SK-N-SH (cell line): ENCODE data around the gene CCDC24. TPM values are rescaled to one million over a fixed set of nuclear protein-coding genes. Genes with fewer than 3 reads are reported as not detected.

Experiments used
- CTCF ChIA-PET: fragments of 300-600, 350-600 bp; formaldehyde crosslinking; extraction: SDS; loops from one replicate; lab custom pipeline; 2021; lab: Yijun Ruan, JAX
- POLR2A ChIA-PET: fragments of 350-600 bp; sonication (Branson Sonifier 250); formaldehyde crosslinking; extraction: SDS; loops from one replicate; lab custom pipeline; 2020; ENCODE audit warnings: antibody characterized with exemption, inconsistent platforms; lab: Yijun Ruan, JAX
- DNase-seq: peaks from one replicate; pipeline ENCODE4 v3.0.0; 2012
- H2AFZ ChIP-seq: fragments of 200-600 bp; sonication (generic); 2 replicates; pipeline ENCODE4 v1.8.1; 2016; ENCODE audit warnings: antibody characterized with exemption, mild to moderate bottlenecking, low read depth
- H3F3A ChIP-seq: fragments of 200-600 bp; sonication (generic); replicated peaks from 2 replicates; pipeline ENCODE3; 2016; ENCODE audit warnings: antibody characterized with exemption, mild to moderate bottlenecking; ENCODE audit not compliant: insufficient read depth
- H3K27ac ChIP-seq, 2 experiments: fragments of 200-500 bp in 1 of 2; fragments of 200-600 bp in 1 of 2; sonication (Bioruptor generic) in 1 of 2; sonication (generic), shearing (Covaris generic) in 1 of 2; 2 replicates each; pipeline versions ENCODE4 v1.5.1 to v1.6.1; 2014 to 2016; ENCODE audit warnings: low read depth in 2 of 2, inconsistent platforms in 1 of 2, low read length in 1 of 2, mild to moderate bottlenecking in 1 of 2, mixed read lengths in 1 of 2
- H3K27me3 ChIP-seq: fragments of 200-600 bp; sonication (generic), shearing (Covaris generic); 2 replicates; pipeline ENCODE4 v1.6.1; 2016; ENCODE audit warnings: mixed run types; ENCODE audit not compliant: insufficient read depth
- H3K36me3 ChIP-seq, 2 experiments: fragments of 200-500 bp in 1 of 2; fragments of 200-600 bp in 1 of 2; sonication (Bioruptor generic) in 1 of 2; sonication (generic) in 1 of 2; replicated peaks in 1 of 2; 2 replicates each; pipeline versions ENCODE3 to v1.5.1; 2014 to 2016; ENCODE audit warnings: low read length in 1 of 2, mild to moderate bottlenecking in 1 of 2; ENCODE audit not compliant: insufficient read depth in 2 of 2, control insufficient read depth in 1 of 2
- H3K4me1 ChIP-seq, 2 experiments: fragments of 200-500 bp in 1 of 2; fragments of 200-600 bp in 1 of 2; sonication (Bioruptor generic) in 1 of 2; sonication (generic), shearing (Covaris generic) in 1 of 2; 2 replicates each; pipeline versions ENCODE4 v1.5.1 to v1.6.1; 2014 to 2016; ENCODE audit warnings: low read depth in 1 of 2, low read length in 1 of 2, mixed run types in 1 of 2; ENCODE audit not compliant: insufficient read depth in 2 of 2, control insufficient read depth in 1 of 2
- H3K4me2 ChIP-seq: fragments of 200-600 bp; sonication (generic), shearing (Covaris generic); 2 replicates; pipeline ENCODE4 v1.6.1; 2017; ENCODE audit warnings: mixed run types
- H3K4me3 ChIP-seq, 2 experiments: fragments of 200-500 bp in 1 of 2; fragments of 200-600 bp in 1 of 2; sonication (Bioruptor generic) in 1 of 2; sonication (generic), shearing (Covaris generic) in 1 of 2; 2 replicates each; pipeline versions ENCODE4 v1.5.1 to v1.8.1; 2014 to 2016; ENCODE audit warnings: low read depth in 2 of 2, inconsistent platforms in 1 of 2, low read length in 1 of 2, mild to moderate bottlenecking in 1 of 2, mixed read lengths in 1 of 2, moderate library complexity in 1 of 2
- H3K79me2 ChIP-seq: fragments of 200-600 bp; sonication (generic); 2 replicates; pipeline ENCODE4 v1.8.1; 2017; ENCODE audit warnings: mild to moderate bottlenecking; ENCODE audit not compliant: insufficient read depth
- H3K9ac ChIP-seq: fragments of 200-600 bp; sonication (generic); 2 replicates; pipeline ENCODE4 v1.6.1; 2017; ENCODE audit warnings: mixed run types
- H3K9me2 ChIP-seq: fragments of 200-600 bp; sonication (generic); 2 replicates; pipeline ENCODE4 v1.6.1; 2017; ENCODE audit warnings: mixed run types
- H3K9me3 ChIP-seq: fragments of 200-600 bp; sonication (generic); 2 replicates; pipeline ENCODE4 v1.6.1; 2017; ENCODE audit warnings: mixed run types, mild to moderate bottlenecking, moderate library complexity
- H4K20me1 ChIP-seq: fragments of 200-600 bp; sonication (generic); 2 replicates; pipeline ENCODE4 v1.6.1; 2017; ENCODE audit warnings: mild to moderate bottlenecking, mixed run types; ENCODE audit not compliant: insufficient read depth
- CHD2 ChIP-seq: fragments of 150-350 bp; IDR thresholded peaks from 2 replicates; pipeline ENCODE4 v1.6.1; 2018; ENCODE audit warnings: low read length; ENCODE audit not compliant: partially characterized antibody
- EZH2phosphoT487 ChIP-seq: fragments of 200-600 bp; sonication (generic); IDR thresholded peaks from 2 replicates; pipeline ENCODE4 v1.6.1; 2017; ENCODE audit warnings: low read depth, mixed run types, mild to moderate bottlenecking, antibody characterized with exemption, moderate library complexity, borderline replicate concordance
- FOXJ3 ChIP-seq: sonication (generic); formaldehyde crosslinking; IDR thresholded peaks from 2 replicates; pipeline ENCODE4 v1.5.1; 2020; ENCODE audit warnings: mild to moderate bottlenecking, missing genetic modification reagents
- GABPA ChIP-seq: IDR thresholded peaks from 2 replicates; pipeline ENCODE4 v1.4.0; 2012; ENCODE audit warnings: low read depth, mild to moderate bottlenecking
- GATA2 ChIP-seq: sonication (generic); formaldehyde crosslinking; IDR thresholded peaks from 2 replicates; pipeline ENCODE4 v1.5.0; 2020; ENCODE audit warnings: mild to moderate bottlenecking, missing genetic modification reagents
- JUND ChIP-seq: IDR thresholded peaks from 2 replicates; pipeline ENCODE4 v1.4.0; 2012
- NFIC ChIP-seq: IDR thresholded peaks from 2 replicates; pipeline ENCODE4 v1.4.0; 2012; ENCODE audit warnings: borderline replicate concordance
- RAD21 ChIP-seq: IDR thresholded peaks from 2 replicates; pipeline ENCODE4 v1.6.1; 2012; ENCODE audit warnings: mild to moderate bottlenecking, low read length
- RCOR1 ChIP-seq: fragments of 150-350 bp; IDR thresholded peaks from 2 replicates; pipeline ENCODE4 v1.6.1; 2017; ENCODE audit warnings: antibody characterized with exemption, low read length
- REST ChIP-seq: IDR thresholded peaks from 2 replicates; pipeline ENCODE4 v1.6.1; 2012; ENCODE audit warnings: mild to moderate bottlenecking, low read depth, low read length, moderate library complexity
- RXRA ChIP-seq: IDR thresholded peaks from 2 replicates; pipeline ENCODE4 v1.4.0; 2012; ENCODE audit warnings: low read depth, mild to moderate bottlenecking, borderline replicate concordance
- SIN3A ChIP-seq: IDR thresholded peaks from 2 replicates; pipeline ENCODE4 v1.6.1; 2012; ENCODE audit warnings: low read depth, mild to moderate bottlenecking, low read length, moderate library complexity, borderline replicate concordance
- SMC3 ChIP-seq: IDR thresholded peaks from 2 replicates; pipeline ENCODE4 v1.6.1; 2012; ENCODE audit warnings: low read depth, low read length, improper control_type of control experiment
- TAF1 ChIP-seq: IDR thresholded peaks from 2 replicates; pipeline ENCODE4 v1.6.1; 2012; ENCODE audit warnings: low read depth, mild to moderate bottlenecking, low read length, moderate library complexity, borderline replicate concordance
- TCF12 ChIP-seq: IDR thresholded peaks from 2 replicates; pipeline ENCODE4 v1.4.0; 2012
- USF2 ChIP-seq: fragments of 150-350 bp; IDR thresholded peaks from 2 replicates; pipeline ENCODE4 v1.6.1; 2017; ENCODE audit warnings: antibody characterized with exemption, low read length, low read depth, borderline replicate concordance
- YY1 ChIP-seq: IDR thresholded peaks from 2 replicates; pipeline ENCODE4 v1.4.0; 2012; ENCODE audit warnings: low read depth, mild to moderate bottlenecking
- ZBTB33 ChIP-seq: IDR thresholded peaks from 2 replicates; pipeline ENCODE4 v1.4.0; 2012; ENCODE audit warnings: low read depth, borderline replicate concordance
- WGBS: methylation state at CpG from one replicate; pipeline ENCODE4 v1.1.6; 2017; ENCODE audit warnings: low lambda C conversion rate; 5-methylcytosine and 5-hydroxymethylcytosine counted together
- polyA plus RNA-seq, 3 experiments: library from polyadenylated mRNA; depleted of rRNA; stranded (reverse); fragments of >200 nt; gene quantifications; 2 replicates each; pipeline ENCODE4 v1.2.3, GENCODE V29; 2012

The CCDC24 gene
- polyA plus RNA-seq, 1 of the 3 experiments (the other 2 are of a cell fraction) = 7.5 TPM

GRCh38 chr1:43984855-43985254 is 6.5 kb upstream of the CCDC24 start:
- H3K4me2 ChIP-seq = no peak overlapping the region
- WGBS = 80% methylated on average over 1 of the region's 16 CpGs
- H3K9ac ChIP-seq = no peak overlapping the region
- peaks cover 10% of the 10 kb centered on the region for H4K20me1 ChIP-seq
- no peaks in the 10 kb centered on the region for H3F3A ChIP-seq
- DNase-seq = no peak
- H3K4me1 ChIP-seq = peaks cover 0 to 15% of the 10 kb centered on the region in 2 experiments; a peak in 1 of 4 replicates
- H3K79me2 ChIP-seq = peaks cover 31% of the 10 kb centered on the region
- H3K9me3 ChIP-seq = no peaks in the 10 kb centered on the region
- H3K27me3 ChIP-seq = no peaks in the 10 kb centered on the region
- CTCF ChIA-PET = no interaction called here
- no peak overlapping the region for H3K27ac ChIP-seq
- POLR2A ChIA-PET = no interaction called here
- H2AFZ ChIP-seq = no peak overlapping the region
- no peak overlapping the region for H3K4me3 ChIP-seq
- H3K36me3 ChIP-seq = peaks cover 4 to 21% of the 10 kb centered on the region in 2 experiments
- H3K9me2 ChIP-seq = no peaks in the 10 kb centered on the region
- TF ChIP-seq GABPA (no peak), TAF1 (no peak), JUND (no peak)

GRCh38 chr1:43985984-43986595 is 5.3 kb upstream of the CCDC24 start:
- POLR2A ChIA-PET = no interaction called here
- Histone ChIP-seq H3K27me3 (no peaks in the 10 kb centered on the region), H3K9me3 (no peaks in the 10 kb centered on the region), H3K4me1 (peaks cover 8 to 10% of the 10 kb centered on the region in 2 experiments; a peak in 3 of 4 replicates), H3K9ac (no peak overlapping the region), H3K4me3 (no peak overlapping the region), H3K36me3 (peaks cover 4 to 21% of the 10 kb centered on the region in 2 experiments), H3K79me2 (peaks cover 19% of the 10 kb centered on the region; the same call in 1 of the 2 replicates), H2AFZ (no peak overlapping the region), H3K4me2 (no peak overlapping the region), H3K9me2 (no peaks in the 10 kb centered on the region), H3K27ac (no peak overlapping the region), H3F3A (peaks cover 4% of the 10 kb centered on the region), H4K20me1 (peaks cover 10% of the 10 kb centered on the region)
- TF ChIP-seq REST (no peak), RAD21 (no peak), EZH2phosphoT487 (no peak), GATA2 (CRISPR knock-in tag) (no peak), TCF12 (no peak), SMC3 (no peak), YY1 (no peak), JUND (no peak), ZBTB33 (no peak), RXRA (no peak), USF2 (no peak), RCOR1 (no peak), NFIC (no peak), GABPA (no peak), SIN3A (no peak), CHD2 (no peak), FOXJ3 (no peak)
- WGBS = 91% methylated on average over 4 of the region's 4 CpGs
- CTCF ChIA-PET = interaction anchor here (1.5 kb wide), 1 partner anchor 51 kb away, joined by 3 read pairs; no protein-coding TSS in a partner anchor
- no peak for DNase-seq
